ENCODE measurements around the gene INKA2. TPM values are rescaled to one million over a fixed set of nuclear protein-coding genes. Genes with fewer than 3 reads are reported as not detected.

INKA2 gene
- total and polyA plus RNA-seq, 11 donors, result 9.0 to 33.2 (median 14.0) TPM

DNA sequence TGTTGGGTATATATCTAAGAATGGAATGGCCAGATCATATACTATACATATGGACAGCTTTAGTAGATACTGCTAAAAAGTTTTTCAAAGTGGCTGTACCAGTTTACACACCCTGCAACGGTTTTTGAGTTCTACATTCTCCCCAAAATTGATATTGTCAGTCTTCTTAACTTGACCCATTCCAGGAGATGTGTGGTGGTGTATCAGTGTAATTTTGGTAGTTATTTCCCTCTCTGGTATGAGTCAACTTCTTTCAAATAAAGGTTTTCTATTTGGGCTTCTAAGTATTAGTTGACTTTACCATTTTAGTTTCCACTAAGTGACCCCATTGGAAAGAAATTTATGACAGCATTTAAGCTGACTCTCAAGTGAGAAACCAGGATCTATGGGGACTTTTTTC lies 29.2 kb downstream of the INKA2 start:
- 74 to 84% (median 80%) methylated on average over 1 of the region's 1 CpG for WGBS, 4 donors
- no peak for ATAC-seq
- no peak overlapping the region for H3K4me3 ChIP-seq
- no peaks in the 10 kb centered on the region for H3K9me3 ChIP-seq
- intact Hi-C loops (cut with DNase I), result loop anchor here in 3 of 10 donors (5.0 kb wide), 3 partner anchors 37 to 228 kb away; no protein-coding TSS in a partner anchor
- H3K4me1 ChIP-seq, result peaks cover 0 to 4% (median 0%) of the 10 kb centered on the region in 12 donors
- H3K27ac ChIP-seq, result no peak overlapping the region
- no peak for TF ChIP-seq POLR2A (IDR thresholded peaks at IDR 0.05)
- TF ChIP-seq, protein P1, sequence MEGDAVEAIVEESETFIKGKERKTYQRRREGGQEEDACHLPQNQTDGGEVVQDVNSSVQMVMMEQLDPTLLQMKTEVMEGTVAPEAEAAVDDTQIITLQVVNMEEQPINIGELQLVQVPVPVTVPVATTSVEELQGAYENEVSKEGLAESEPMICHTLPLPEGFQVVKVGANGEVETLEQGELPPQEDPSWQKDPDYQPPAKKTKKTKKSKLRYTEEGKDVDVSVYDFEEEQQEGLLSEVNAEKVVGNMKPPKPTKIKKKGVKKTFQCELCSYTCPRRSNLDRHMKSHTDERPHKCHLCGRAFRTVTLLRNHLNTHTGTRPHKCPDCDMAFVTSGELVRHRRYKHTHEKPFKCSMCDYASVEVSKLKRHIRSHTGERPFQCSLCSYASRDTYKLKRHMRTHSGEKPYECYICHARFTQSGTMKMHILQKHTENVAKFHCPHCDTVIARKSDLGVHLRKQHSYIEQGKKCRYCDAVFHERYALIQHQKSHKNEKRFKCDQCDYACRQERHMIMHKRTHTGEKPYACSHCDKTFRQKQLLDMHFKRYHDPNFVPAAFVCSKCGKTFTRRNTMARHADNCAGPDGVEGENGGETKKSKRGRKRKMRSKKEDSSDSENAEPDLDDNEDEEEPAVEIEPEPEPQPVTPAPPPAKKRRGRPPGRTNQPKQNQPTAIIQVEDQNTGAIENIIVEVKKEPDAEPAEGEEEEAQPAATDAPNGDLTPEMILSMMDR (IDR thresholded peaks at IDR 0.05), result no peak
- peaks cover 0 to 96% (median 76%) of the 10 kb centered on the region in 9 donors for H3K36me3 ChIP-seq
- no peak for DNase-seq
- H3K27me3 ChIP-seq, result no peaks in the 10 kb centered on the region

DNA sequence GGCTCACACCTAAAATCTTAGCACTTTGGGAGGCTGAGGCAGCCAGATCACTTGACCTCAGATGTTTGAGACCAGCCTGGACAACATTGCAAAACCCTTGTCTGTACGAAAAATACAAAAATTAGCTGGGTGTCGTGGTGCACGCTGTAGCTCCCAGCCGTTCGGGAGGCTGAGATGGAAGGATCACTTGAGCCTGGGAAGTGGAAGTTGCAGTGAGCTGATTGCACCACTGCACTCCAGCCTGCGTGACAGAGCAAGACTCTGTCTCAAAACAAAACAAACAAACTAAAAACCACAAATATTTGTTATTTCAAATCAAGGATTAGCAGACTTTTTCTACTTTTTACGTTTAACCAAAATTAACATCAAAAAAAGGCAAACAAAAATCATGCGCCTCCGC lies 31.3 kb downstream of the INKA2 start:
- TF ChIP-seq, protein P1 (IDR thresholded peaks at IDR 0.05), result no peak
- TF ChIP-seq POLR2A (IDR thresholded peaks at IDR 0.05), result no peak
- H3K27ac ChIP-seq, result no peak overlapping the region
- peaks cover 0 to 100% (median 95%) of the 10 kb centered on the region in 9 donors for H3K36me3 ChIP-seq
- no peak overlapping the region for H3K4me3 ChIP-seq
- ATAC-seq (no peak), DNase-seq (no peak)
- peaks cover 0 to 4% (median 0%) of the 10 kb centered on the region in 12 donors for H3K4me1 ChIP-seq
- no peaks in the 10 kb centered on the region for H3K27me3 ChIP-seq
- intact Hi-C loops (cut with DNase I), result loop anchor here in 1 of 10 donors (5.0 kb wide), 1 partner anchor 201 kb away; no protein-coding TSS in a partner anchor
- no peaks in the 10 kb centered on the region for H3K9me3 ChIP-seq
- 80 to 85% (median 82%) methylated on average over 9 of the region's 9 CpGs for WGBS, 4 donors

DNA sequence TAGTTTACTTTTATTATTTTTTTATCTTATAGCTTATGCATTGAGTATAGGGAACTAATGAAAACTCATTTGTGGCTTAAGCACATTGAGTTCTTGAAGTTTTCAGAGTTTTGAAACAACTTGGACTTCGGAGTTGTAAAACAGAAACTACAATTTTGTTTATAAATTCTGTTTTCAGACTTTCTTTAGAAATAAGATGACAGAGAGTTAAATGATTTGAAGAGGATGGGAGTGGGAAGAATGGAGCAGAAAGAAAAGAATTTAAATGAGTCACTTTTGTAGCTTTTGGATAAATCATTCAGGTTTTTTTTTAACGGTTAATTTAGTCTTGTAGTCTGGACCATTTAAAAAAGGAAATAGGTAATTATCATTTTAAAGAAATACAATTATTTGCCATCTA lies 32.3 kb downstream of the INKA2 start:
- DNase-seq (no peak), ATAC-seq (no peak)
- intact Hi-C loops (cut with DNase I), result loop anchor here in 1 of 10 donors (5.0 kb wide), 1 partner anchor 200 kb away; no protein-coding TSS in a partner anchor
- WGBS, 4 donors, result 89 to 97% (median 93%) methylated on average over 2 of the region's 2 CpGs
- no peak overlapping the region for H3K27ac ChIP-seq
- no peaks in the 10 kb centered on the region for H3K27me3 ChIP-seq
- peaks cover 0 to 100% (median 95%) of the 10 kb centered on the region in 9 donors for H3K36me3 ChIP-seq
- TF ChIP-seq POLR2A (IDR thresholded peaks at IDR 0.05), result no peak
- TF ChIP-seq, protein P1 (IDR thresholded peaks at IDR 0.05), result no peak
- no peaks in the 10 kb centered on the region for H3K9me3 ChIP-seq
- H3K4me1 ChIP-seq, result peaks cover 0 to 4% (median 0%) of the 10 kb centered on the region in 12 donors
- H3K4me3 ChIP-seq, result no peak overlapping the region

DNA sequence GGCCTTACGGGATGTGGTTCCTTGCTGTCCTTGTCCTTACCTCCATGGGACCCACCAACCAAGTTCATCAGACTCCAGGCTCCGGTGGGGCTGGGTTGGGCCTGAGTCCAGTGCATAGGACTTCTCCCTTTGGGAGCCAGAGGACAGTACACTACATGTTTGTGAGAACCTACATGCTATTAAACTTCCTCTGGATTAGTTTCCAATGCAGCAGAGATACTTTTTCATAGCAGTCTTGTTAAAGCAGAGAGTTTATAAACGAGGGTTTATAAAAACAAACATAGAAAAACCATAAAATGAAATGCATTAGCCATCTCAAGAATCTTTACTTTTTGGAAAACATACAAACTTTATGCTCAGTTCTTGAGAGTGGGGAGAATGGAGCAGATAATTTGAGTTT lies 33.4 kb downstream of the INKA2 start:
- intact Hi-C loops (cut with DNase I), result loop anchor here in 1 of 10 donors (5.0 kb wide), 1 partner anchor 199 kb away; no protein-coding TSS in a partner anchor
- Histone ChIP-seq H3K4me1 (peaks cover 0 to 4% (median 0%) of the 10 kb centered on the region in 12 donors), H3K4me3 (no peak overlapping the region), H3K9me3 (no peaks in the 10 kb centered on the region), H3K27ac (no peak overlapping the region), H3K27me3 (no peaks in the 10 kb centered on the region), H3K36me3 (peaks cover 0 to 100% (median 96%) of the 10 kb centered on the region in 9 donors)
- WGBS, 4 donors, result 72 to 82% (median 77%) methylated on average over 3 of the region's 3 CpGs
- TF ChIP-seq POLR2A (IDR thresholded peaks at IDR 0.05), result no peak
- TF ChIP-seq, protein P1 (IDR thresholded peaks at IDR 0.05), result no peak
- ATAC-seq (no peak), DNase-seq (no peak)
